Neural cell (in vitro differentiated cells): Measurements from ENCODE around the gene ISYNA1. TPM values are rescaled to one million over a fixed set of nuclear protein-coding genes. Genes with fewer than 3 reads are reported as not detected.

Source experiments
- H2AFZ ChIP-seq: fragments of 200-600, 300-800 bp; sonication (generic), shearing (Covaris generic); 2 replicates; pipeline ENCODE4 v1.6.0; 2014; ENCODE audit warnings: low read depth, mild to moderate bottlenecking, antibody characterized with exemption, low read length, moderate library complexity
- H3F3A ChIP-seq: fragments of 200-600 bp; shearing (Covaris generic); 2 replicates; pipeline ENCODE4 v1.6.1; 2016; ENCODE audit warnings: mild to moderate bottlenecking, moderate library complexity, mixed read lengths, antibody characterized with exemption, low read length; ENCODE audit not compliant: insufficient read depth, poor library complexity, severe bottlenecking
- H3K27ac ChIP-seq: fragments of 200-600, 300-800 bp; sonication (generic), shearing (Covaris generic); 2 replicates; pipeline ENCODE4 v1.5.1; 2014; ENCODE audit warnings: mild to moderate bottlenecking, low read length, moderate library complexity
- H3K27me3 ChIP-seq: fragments of 300-800, 200-600 bp; sonication (generic), shearing (Covaris generic); 2 replicates; pipeline ENCODE4 v1.6.0; 2014; ENCODE audit warnings: mild to moderate bottlenecking, low read depth, low read length, moderate library complexity; ENCODE audit not compliant: insufficient read depth
- H3K36me3 ChIP-seq: fragments of 300-800, 200-600 bp; sonication (generic), shearing (Covaris generic); 2 replicates; pipeline ENCODE4 v1.5.1; 2014; ENCODE audit warnings: mild to moderate bottlenecking, antibody characterized with exemption, low read length, moderate library complexity; ENCODE audit not compliant: insufficient read depth
- H3K4me2 ChIP-seq: fragments of 300-800, 200-600 bp; sonication (generic), shearing (Covaris generic); 2 replicates; pipeline ENCODE4 v1.6.0; 2014; ENCODE audit warnings: mild to moderate bottlenecking, low read length
- H3K4me3 ChIP-seq: fragments of 300-800, 200-600 bp; sonication (generic), shearing (Covaris generic); 2 replicates; pipeline ENCODE4 v1.5.1; 2014; ENCODE audit warnings: mild to moderate bottlenecking, low read length, moderate library complexity
- H3K79me2 ChIP-seq: fragments of 200-600 bp; shearing (Covaris generic); replicated peaks from 2 replicates; pipeline ENCODE4 v1.6.0; 2014; ENCODE audit warnings: mild to moderate bottlenecking, low read length, moderate library complexity; ENCODE audit not compliant: insufficient read depth
- H3K9ac ChIP-seq: fragments of 300-800, 200-600 bp; sonication (generic), shearing (Covaris generic); 2 replicates; pipeline ENCODE4 v1.6.1; 2016; ENCODE audit warnings: mild to moderate bottlenecking, low read length, mixed read lengths
- H3K9me2 ChIP-seq: fragments of 200-600 bp; shearing (Covaris generic); 2 replicates; pipeline ENCODE4 v1.6.1; 2016; ENCODE audit warnings: mild to moderate bottlenecking, low read length, mixed read lengths; ENCODE audit not compliant: insufficient read depth
- H3K9me3 ChIP-seq: fragments of 200-600, 300-800 bp; sonication (generic), shearing (Covaris generic); 2 replicates; pipeline ENCODE4 v1.6.1; 2016; ENCODE audit warnings: mild to moderate bottlenecking, mixed run types, low read length, moderate library complexity, mixed read lengths
- H4K20me1 ChIP-seq: fragments of 200-600 bp; shearing (Covaris generic); 2 replicates; pipeline ENCODE4 v1.6.1; 2016; ENCODE audit warnings: mild to moderate bottlenecking, mixed run types; ENCODE audit not compliant: insufficient read depth
- CTCF ChIP-seq: fragments of 450-650 bp; IDR thresholded peaks from 2 replicates; pipeline ENCODE4 v1.5.1; 2014; ENCODE audit warnings: antibody characterized with exemption, mild to moderate bottlenecking, moderate library complexity; ENCODE audit not compliant: poor library complexity, severe bottlenecking
- EP300 ChIP-seq: fragments of 450-650 bp; conservative IDR thresholded peaks from 2 replicates; pipeline ENCODE4 v1.6.1; 2014; ENCODE audit warnings: antibody characterized with exemption, mild to moderate bottlenecking, moderate library complexity; ENCODE audit not compliant: poor library complexity, severe bottlenecking
- EZH2 ChIP-seq: fragments of 200-600, 300-800 bp; shearing (Covaris generic), sonication (generic); IDR thresholded peaks from 2 replicates; pipeline ENCODE4 v1.6.1; 2014; ENCODE audit warnings: antibody characterized with exemption, low read length, borderline replicate concordance, mild to moderate bottlenecking; ENCODE audit not compliant: insufficient read depth, poor library complexity, severe bottlenecking
- MXI1 ChIP-seq: fragments of 450-650 bp; conservative IDR thresholded peaks from 2 replicates; pipeline ENCODE4 v1.6.1; 2014; ENCODE audit warnings: antibody characterized with exemption, mild to moderate bottlenecking; ENCODE audit not compliant: poor library complexity, severe bottlenecking
- POLR2AphosphoS5 ChIP-seq: IDR thresholded peaks from 2 replicates; pipeline ENCODE4 v1.6.1; 2012
- RAD21 ChIP-seq: fragments of 450-650 bp; conservative IDR thresholded peaks from 2 replicates; pipeline ENCODE4 v1.6.1; 2014; ENCODE audit warnings: antibody characterized with exemption, mild to moderate bottlenecking, moderate library complexity
- REST ChIP-seq: IDR thresholded peaks from 2 replicates; pipeline ENCODE4 v1.6.1; 2012; ENCODE audit warnings: borderline replicate concordance
- SMC3 ChIP-seq: fragments of 450-650 bp; conservative IDR thresholded peaks from 2 replicates; pipeline ENCODE4 v1.6.1; 2014; ENCODE audit warnings: antibody characterized with exemption, mild to moderate bottlenecking, moderate library complexity; ENCODE audit not compliant: poor library complexity
- TAF1 ChIP-seq: IDR thresholded peaks from 2 replicates; pipeline ENCODE4 v1.6.1; 2012; ENCODE audit warnings: low read depth
- polyA plus RNA-seq: library from polyadenylated mRNA; depleted of rRNA; stranded (reverse); fragments of >200 nt; gene quantifications from 2 replicates; pipeline ENCODE4 v1.2.3, GENCODE V29; 2014

Gene ISYNA1
- polyA plus RNA-seq, 1 donor from 2014 or later = 123 TPM

- H3K9ac ChIP-seq = no peak within 1 kb of the TSS
- H3K4me3 ChIP-seq = no peak within 1 kb of the TSS
These were observed 52.0 kb downstream of the ISYNA1 start, which contains the start of gene GDF15 for GRCh38 chr19:18385675-18386542. Gene GDF15 (plus strand): TSS chr19:18386158. CDS start chr19:18386190, 32 bp downstream.

More at GRCh38 chr19:18385675-18386542, 52.0 kb downstream of the ISYNA1 start, which contains the start of gene GDF15:
- Histone ChIP-seq H3K27ac (no peak within 1 kb of the TSS), H4K20me1 (no peaks in the 10 kb centered on the region), H3K4me2 (no peak within 1 kb of the TSS), H3K9me3 (no peaks in the 10 kb centered on the region), H3K79me2 (no peaks in the 10 kb centered on the region), H3K36me3 (no peaks in the 10 kb centered on the region), H3K9me2 (no peaks in the 10 kb centered on the region), H2AFZ (no peak within 1 kb of the TSS), H3K27me3 (peaks cover 9% of the 10 kb centered on the region), H3F3A (no peaks in the 10 kb centered on the region)
- TF ChIP-seq REST (no peak), CTCF (no peak), EZH2 (no peak), MXI1 (no peak), TAF1 (no peak), POLR2AphosphoS5 (no peak), SMC3 (no peak), EP300 (no peak), RAD21 (no peak)
